ENCODE measurements around the gene KCNJ4.
"Not testable (repeated sequence)": the region's sequence is repeated elsewhere in the genome, so short reads cannot be mapped to it uniquely, and the experiment has no call there.

The KCNJ4 gene

DNA sequence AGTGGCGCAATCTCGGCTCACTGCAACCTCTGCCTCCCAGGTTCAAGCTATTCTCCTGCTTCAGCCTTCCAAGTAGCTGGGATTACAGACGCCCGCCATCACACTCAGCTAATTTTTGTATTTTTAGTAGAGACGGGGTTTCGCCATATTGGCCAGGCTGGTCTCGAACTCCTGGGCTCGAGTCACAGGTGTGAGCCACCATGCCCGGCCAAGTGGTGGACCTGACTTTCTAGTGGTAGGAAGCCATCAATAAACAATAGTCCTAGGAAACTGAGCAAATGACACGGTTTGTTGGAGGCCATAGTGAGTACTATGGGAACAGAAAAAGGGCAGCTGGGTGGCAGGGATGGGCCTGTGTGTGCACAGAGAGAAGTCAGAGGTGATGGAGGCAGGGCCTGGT, 15.2 kb upstream of the KCNJ4 start:
- DNase-seq: not testable (repeated sequence)

DNA sequence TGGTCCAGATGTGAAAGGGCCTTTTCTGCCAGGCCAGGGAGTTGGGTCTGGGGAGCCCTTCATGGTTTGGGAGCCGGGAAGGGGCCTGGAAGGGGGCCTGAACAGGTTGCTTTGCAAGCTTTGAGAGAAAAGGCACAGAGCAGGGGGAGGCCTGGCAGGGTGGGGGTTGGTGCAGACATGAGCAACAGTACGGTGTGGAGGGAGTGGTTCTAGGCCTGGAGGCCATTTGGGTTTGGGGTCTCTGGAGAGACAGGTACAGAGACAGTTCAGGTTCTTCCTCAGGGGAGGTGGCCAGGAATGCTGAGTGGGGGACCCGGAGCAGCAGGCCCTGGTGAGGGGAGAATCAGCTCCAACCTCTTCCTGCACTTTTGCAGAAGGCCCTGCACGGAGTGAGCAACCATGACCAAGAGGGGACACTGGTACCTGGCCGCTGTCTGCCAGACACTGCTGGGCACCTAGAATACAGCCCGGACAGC, 14.3 kb upstream of the KCNJ4 start:
- DNase-seq: no peak

DNA sequence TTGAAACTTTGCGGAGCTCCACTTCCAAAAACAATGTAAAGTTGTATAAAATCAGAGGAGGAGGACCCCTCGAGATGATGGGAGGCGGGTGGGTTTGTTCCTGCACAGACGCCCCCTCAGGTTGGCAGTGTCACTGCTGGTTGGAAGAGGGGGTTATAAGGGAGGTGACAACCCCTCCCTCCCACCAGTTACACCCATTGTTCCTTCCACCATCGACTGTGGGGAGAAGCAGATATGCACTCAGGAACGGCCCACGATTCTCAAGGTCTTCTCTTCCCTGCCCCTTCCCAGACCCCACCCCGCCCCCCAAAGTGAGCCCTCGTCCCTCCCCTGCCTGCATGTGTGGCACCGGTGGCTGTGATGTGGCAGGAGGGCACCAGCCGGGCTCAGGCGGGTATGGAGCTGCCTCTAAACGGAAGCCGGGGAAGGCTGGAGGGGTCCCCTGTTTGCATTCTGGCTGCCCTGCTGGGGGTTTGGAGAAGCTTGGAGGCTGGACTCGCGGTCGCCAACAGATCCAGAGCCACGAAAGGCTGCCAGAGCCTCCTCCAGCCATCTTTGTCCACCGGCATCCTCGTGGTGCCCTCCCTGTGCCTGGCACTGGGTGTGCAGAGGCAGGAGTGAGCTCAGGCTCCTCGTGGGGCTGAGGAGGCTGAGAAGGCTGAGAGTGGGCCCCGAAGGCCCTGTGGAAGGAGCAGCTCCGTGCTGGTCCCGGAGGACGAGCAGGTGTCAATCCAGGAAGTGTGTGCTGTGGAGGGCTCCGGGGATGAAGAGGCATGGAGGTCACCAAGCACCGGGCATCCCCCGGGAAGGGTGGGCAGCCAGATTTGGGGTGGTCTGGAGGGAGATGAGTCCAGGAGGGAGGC, 13.7 kb upstream of the KCNJ4 start:
- no peak for DNase-seq

DNA sequence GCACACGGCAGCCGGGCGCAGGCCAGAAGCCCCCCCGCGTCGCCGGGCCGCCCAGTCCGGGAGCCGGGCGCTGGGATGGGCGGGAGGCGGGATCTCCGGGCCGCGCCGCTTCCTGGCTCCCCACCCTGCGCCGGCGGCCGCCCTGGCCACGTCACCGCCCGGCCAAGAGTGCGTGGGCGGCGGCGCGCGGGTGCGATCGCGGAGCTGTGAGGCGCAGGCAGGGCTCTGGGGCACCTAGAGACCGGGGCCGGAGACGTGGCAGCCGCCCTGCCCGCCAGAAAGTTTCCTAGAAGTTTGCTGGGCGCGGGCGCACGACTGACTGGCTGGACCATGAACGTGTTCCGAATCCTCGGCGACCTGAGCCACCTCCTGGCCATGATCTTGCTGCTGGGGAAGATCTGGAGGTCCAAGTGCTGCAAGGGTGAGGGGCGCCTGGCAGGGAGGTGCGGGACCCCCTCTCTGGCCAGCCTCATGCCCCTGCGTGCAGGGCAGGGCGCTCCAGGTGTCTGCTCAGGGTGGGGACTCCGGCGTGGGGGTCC, 13.0 kb upstream of the KCNJ4 start, which contains the start of gene KDELR3:
TSS of gene KDELR3 (plus strand) at position 193 of the 539 bp plus-strand sequence. CDS start at position 331, 138 bp downstream.
- peak; percentile 82 for DNase-seq

DNA sequence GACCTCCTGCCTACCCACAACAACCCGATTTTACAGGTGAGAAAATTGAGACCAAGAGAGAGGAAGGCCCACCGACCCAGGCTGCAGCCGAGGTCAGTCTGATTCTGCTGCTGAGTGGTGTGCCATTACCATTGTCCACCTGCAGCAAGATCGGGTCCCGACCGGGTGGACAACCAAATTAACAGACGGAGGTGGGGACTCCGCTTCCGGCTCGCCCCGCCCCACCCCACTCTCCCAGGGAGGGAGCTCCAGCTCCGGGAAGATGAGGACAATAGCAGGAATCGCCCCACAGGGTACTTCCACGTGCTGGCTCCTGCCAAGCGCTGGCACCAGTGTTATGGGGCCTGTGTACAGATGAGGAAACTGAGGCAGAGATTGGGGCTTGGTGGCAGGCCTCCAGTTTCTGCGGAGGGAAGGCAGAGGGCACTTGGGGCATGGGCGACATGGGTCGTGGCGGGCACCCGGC, 12.5 kb upstream of the KCNJ4 start:
- peak; percentile 58 for DNase-seq

DNA sequence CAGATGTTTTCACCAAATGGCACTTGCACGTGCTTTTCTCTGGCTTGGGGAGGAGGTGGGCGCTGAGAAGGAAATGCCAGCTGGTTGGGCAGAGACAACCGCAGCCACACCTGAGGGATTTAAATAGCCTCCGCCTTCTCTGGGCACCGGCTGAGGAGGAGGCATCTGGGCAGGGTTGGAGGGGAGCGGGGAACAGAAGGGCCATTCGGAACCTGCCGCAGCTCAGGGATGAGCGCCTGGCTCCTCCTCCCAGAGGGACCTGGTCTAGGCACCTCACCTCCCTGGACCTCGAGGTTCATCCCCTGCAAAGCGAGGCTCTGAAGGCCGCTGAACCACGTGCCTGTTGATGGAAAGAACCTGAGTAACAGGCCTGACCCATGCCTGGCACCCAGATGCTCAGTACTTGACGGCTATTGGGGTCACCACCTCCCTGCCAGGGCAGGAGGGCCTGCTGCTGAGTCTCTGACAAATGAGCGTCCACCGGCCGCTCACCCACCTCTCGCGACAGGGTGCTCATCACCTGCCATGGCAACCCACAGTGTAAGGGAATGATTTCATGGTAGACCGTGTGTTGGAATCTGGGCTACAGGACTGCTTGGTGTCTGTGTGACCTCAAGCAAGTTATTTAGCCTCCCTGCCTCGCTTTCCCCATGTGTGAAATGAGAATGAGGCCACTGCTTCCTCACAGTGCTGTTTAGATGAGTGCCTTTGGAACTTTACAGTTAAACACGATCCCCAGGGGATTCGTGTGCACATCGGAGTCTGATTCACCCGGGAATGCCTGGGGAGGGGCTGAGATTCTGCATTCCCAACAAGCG, 10.9 kb upstream of the KCNJ4 start:
- DNase-seq: no peak

DNA sequence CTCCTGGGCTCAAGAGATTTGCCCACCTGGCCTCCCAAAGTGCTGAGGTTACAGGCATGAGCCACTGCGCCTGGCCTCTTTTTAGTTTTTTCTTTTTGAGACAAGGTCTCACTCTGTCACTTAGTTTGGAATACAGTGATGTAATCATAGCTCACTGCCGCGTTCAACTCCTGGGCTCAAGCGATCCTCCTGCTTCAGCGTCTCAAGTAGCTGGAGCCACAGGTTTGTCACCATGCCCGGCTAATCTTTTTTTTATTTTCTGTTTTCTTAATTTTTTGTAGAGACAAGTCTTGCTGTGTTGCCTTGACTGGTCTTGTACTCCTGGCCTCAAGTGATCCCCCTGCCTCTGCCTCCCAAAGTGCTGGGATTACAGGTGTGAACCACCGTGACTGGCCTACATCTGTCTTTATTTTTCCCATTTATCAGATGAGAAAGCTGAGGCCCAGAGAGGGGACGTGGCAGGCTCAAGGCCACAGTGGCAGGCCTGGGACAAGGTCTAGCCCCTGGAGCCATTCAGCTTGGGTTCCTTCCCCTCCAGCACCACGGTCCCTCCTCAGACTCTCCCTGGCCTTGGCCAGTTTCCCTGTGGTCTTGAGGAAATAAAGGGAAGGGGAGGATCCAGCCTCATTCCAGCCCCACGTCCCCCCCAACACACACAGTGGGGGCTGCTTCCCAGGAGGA, 10.1 kb upstream of the KCNJ4 start:
- DNase-seq: no peak

DNA sequence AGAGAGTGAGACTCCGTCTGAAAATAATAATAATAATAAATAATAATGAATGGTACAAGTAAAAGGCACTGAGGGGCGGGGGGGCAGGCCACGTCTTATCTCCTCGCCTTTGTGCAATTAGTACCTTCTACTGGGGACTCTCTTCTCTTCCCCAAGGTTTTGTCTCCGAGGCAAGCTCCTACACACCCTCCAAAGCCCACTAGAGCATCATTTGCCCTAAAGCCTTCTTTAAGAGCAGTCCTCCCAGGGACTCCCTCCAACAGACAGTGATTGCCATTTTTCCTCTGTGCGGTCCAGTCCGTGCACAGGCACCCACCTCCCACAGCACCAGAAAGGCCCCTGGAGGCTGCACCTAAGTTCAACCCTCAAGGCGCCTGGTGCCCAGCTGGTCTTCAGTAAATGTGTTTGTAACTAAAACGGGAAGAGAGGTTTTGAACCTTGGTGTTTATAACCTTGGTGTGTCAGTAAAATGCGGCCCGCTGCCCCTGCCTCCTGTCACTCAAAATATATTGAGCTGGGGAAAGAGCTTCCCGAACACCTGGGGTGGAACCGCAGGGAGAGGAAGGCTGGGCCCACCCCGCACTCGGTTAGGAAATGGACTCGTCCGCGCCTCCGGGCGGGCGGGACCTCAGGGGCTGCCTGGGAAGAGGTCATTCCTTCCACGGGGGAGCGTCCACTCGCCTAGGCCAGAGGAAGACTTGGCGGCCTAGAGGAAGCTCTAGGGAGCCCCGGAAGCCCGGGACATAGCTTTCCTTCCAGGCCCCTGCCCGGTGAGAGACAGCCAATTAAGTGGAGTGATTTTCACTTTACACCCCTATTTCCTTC, 8.2 kb upstream of the KCNJ4 start:
- peak; percentile 56 for DNase-seq

DNA sequence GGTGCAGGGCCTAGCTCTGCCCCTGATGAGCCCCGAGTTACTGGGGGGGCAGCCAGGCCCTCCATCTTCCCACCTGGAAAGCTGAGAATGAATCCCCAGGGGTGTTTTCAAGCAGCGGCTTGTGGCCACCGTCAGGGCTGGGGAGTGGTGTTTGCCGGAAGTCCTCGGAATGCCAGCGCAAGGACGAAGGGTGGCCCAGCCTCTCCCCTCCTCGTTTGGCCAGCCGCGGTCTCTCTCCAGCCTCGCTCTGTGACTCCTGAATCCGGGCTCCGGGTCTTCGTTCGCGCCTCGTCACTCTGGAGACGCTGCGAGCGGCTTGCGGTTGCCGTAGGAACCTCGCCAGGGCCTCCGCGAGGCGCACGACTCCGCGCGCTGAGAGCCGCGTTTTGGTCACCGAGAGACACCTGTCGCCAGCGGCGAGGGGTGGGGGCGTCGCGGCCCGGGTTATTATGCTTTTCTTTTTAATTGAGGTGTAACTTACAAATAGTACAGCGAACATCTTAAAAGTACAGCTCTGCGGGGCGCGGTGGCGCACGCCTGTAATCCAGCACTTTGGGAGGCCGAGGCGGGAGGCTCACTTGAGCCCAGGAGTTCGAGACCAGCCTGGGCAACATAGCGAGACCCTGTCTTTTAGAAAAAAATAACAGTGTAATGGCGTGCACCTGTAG, 6.5 kb upstream of the KCNJ4 start:
- peak; percentile 89 for DNase-seq

DNA sequence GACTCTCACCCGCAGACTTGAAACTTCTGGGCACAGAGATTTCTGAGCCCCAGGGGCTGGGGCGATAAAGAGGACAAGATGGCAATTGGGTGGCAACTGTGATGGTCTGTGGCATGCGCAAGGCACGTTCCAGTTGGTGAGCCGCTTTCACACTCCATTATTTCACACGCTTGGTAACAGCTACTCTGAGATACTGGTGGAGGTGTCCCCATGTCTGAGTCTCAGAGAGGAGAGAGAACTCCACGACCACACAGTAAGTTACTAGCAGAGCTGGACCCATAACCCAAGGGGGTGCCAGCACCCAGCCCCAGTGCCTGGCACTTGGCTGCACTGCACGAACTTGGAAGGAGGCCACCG, 6.0 kb upstream of the KCNJ4 start:
- no peak for DNase-seq

DNA sequence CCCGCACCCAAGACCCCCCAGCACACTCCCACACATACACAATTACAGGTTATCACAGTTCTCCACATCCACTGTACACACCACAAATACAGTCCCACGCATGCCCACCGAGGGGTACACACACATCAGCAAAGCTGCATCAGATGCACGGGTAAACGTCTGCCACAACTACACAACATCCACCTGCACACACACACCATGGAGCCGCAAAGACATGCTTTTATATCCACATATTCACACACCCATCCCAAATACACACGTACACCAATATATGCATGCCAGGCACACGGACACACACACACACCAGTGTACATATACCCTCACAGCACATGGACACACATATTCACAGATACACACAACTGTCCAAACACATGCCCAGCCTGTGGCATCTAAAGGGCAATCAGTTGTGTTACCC, 5.4 kb upstream of the KCNJ4 start:
- DNase-seq: no peak

DNA sequence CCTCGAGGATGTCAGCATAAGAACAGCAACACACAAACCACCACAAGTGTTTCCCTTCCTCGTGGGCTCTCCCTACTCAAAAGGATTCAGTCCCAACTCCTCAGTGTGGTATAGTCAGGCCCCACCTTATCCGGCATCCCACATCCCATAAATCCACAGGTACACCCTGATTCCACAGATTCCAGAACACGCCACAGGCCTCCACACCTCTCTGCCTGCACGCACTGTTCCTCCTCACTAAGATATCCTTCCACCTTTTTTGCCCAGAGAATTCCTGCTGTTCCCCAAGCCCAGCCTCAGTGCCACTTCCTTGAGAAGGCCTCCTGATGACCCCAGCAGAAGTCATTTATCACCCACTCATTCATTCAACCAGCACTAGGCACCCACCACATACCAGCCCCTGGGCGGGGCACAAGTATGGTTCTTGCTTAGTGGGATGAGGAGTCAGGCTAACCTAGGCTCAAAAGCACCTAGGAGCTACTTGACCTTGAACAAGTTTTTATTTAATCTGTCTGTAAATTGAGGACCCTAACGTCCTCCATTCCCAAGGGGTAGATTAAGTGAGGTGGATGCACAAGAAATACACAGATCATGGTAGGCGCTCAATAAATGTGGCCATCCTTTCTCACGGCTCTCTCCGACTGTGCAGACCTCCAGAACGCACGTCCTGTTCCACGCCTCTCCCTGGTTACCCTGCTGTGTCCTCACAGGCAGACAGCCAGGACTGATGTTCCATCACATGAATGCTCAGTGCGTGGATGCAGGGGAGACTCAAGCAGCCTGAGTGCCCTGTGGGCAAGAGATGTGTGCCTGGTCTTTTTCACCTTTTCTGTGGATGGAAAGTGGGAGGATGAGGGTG, 2.1 kb upstream of the KCNJ4 start:
- DNase-seq: no peak

DNA sequence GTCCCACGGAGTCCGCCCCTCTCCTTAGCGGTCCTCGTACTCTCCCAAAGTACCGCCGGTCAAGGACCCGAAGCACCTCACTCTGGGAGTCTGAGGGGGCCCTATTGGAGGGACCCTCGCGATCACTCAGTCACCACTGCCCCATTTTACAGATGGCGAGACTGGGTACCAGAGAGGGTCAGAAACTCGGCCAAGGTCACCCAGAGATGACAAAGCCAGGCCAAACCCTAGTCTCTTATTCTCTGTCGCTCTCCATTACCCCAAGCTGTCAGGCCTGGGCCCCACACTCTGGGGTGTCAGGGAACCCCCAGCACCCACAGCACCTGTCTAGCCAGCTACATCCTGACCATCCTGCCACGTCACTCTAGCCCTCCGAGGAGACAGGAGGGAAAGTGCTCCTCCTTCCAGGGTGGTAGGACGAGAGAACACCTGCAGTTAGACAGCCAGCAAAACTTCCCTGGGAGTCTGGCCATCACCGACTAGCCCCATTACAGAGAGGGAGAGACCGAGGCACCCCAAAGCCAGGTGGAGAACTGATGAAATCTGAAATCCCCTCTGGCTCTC, 1.4 kb upstream of the KCNJ4 start:
- no peak for DNase-seq

DNA sequence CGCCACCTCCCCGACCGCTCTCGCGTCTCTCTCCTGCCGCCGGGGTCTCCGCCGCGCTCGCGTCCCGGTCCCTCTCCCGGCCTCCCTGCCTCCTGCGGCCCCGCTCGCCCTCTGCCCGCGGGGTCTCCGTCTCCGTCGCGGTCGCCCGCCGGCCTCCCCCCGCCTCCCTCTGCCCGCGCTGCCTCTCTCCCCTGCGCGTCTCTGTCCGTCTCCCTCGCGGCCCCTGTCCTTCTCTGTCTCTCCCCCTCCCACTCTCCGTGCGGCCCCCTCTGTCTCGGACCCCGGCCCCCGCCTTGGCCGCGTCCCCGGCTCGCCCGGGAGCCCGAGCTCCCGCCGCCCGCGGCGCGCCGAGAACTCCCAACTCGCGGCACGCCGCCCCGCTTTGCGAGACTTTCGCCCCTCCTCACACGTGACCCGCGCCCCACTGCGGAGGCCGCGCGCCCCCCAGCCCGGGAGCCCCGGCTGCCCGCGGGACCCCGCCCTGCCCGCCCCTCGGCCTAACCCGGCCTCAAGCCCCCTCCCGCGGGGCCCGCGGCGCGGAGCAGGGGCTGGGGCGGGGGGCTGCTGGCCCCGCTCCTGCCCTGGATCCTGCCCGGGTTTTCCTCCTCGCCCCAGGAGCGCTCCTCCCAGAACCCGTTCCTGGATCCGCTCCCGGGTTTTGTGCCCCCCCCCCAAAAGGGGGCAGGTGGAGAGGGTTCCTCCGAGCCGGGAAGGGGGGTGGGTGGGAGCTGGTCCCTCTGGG, 702 bp upstream of the KCNJ4 start:
- peak; percentile 64 for DNase-seq

DNA sequence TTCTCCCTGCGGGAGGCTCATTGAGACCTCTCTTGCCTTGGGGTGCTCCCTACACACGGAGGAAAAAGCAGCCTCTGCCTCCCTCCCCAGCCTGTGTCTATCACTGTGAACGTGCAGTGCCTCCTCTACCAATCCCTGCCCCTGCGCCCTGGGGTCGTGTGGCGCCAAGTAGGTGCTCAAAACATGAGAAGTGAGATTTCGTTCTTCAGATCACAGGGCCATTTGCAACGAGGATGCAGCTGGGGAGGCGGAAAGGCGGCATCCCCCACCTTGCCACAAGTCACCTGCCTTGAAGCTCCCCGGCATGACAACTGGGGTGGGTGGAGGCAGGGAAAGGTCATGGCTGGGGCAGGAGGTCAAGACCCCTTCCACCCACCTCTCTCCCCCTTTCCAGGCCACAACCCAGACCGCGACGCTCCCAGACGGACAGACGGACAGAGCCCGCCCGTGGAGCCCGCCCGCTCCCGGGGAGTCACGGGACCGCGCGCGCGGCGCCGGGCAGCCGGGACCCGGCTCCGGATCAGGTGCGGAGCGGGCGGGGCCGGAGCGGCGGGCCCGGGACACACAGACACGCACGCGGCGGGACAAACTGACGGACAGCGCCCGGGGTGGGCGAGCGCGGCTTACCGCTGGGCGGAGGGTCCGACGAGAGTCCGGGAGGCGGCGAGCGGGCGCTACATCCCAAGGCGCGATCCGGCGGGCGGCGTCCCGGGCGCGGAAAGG, 485 bp downstream of the KCNJ4 start:
- DNase-seq: no peak

DNA sequence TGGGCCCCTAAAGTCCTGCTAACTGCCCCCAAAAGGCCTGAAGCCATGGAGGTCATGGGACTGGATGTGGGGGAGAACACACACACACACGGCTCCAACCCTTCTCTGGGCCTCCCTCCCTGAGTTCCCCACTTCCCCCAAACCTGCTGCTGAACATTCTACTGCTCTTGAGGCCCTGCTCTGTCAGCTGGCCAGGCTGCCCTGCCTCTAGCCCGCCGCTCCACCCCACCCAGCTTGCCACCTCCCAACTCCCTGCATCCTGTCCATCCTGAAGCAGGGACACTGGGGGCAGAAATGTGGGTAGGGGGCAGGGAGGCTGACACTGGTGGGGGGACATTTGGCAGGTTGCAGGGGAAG, 1.0 kb downstream of the KCNJ4 start:
- DNase-seq: no peak

DNA sequence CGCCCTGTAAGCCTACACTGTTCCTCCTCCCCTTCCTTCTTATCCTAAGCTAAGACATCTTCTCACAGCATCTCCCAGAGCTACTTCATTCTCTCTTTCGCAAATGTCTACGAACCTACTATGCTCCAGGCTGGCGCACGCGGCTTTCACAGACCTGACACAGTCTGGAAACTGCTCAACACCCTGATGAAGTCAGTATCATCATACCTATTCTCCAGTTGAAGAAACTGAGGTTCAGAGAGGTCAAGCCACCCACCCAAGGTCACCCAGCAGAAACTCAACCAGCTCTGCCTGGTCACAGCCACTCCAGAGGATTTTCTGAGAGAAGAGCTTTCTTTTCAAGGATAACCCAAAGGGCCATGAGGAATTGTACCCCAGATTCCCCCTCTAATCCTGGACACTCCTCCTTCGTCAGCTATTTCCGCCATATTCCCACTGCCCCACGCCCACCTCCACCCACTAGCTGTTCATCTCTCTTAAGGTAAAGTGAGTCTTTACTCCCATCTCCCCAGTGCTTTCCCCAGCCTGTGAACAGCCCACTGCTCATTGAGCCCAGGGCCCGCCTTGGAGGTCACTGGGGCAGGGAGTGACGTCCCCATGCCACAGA, 1.8 kb downstream of the KCNJ4 start:
- DNase-seq: no peak

DNA sequence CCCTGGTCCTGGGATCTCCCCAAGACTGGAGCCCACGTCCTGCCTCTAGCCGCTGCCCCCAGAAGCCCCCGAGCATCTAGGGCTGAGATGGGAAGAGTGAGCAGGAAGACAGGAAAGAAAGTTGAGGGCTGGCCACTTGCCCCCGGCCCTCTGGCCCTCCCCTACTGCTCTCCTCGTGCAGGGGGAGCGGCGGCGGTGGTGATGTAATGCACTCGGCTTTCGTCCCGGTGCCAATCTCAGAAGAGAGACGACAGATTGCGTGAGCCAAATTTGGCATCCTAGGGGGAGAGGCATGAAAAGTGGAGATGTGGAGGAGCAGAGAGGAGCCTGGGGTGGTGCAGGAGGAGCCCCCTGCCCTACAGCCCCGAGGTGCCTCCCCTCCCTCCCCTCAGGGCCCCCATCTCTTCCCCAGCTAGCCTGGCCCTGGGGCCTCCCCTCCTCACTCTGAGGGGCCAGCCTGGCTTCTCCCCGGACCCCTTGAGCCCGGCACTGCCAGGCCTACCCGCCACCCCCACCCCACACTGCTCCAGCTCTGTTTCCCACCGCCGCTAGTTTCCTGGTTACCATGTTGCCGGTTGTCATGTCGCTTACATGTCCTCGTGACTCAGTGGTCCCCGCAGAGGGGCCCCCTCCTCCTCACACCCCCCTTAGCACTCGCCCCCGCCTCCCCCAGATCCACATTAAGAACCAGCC, 2.5 kb downstream of the KCNJ4 start:
- peak; percentile 57 for DNase-seq
